H1 (cell line): Measurements from ENCODE around the gene KLHDC4. TPM values are rescaled to one million over a fixed set of nuclear protein-coding genes. Genes with fewer than 3 reads are reported as not detected.

ENCODE experiments used
- CTCF ChIA-PET: fragments of 300-600 bp; sonication (Branson Sonifier 250); formaldehyde crosslinking; loops from one replicate; lab custom pipeline; 2021; ENCODE audit not compliant: partially characterized antibody; lab: Charles Lee
- POLR2A ChIA-PET: fragments of 300-600 bp; sonication (Branson Sonifier 250); formaldehyde crosslinking; loops from one replicate; lab custom pipeline; 2021; ENCODE audit warnings: inconsistent platforms; ENCODE audit not compliant: partially characterized antibody; lab: Charles Lee
- DNase-seq, 2 experiments: peaks; one replicate each; pipeline versions ENCODE4 v3.0.0 to v3.0.0-alpha.2; 2010 to 2022; ENCODE audit warnings: low spot score in 2 of 2, low read depth in 1 of 2, mixed read lengths in 1 of 2
- FAIRE-seq: peaks from 2 replicates; lab custom pipeline; 2011; peaks lifted over from hg19 to GRCh38; lab: Jason Lieb, UNC
- H2AFZ ChIP-seq: 2 replicates; pipeline ENCODE4 v1.8.1; 2012; ENCODE audit warnings: low read length, inconsistent platforms
- H2AK5ac ChIP-seq: 2 replicates; pipeline ENCODE4 v1.6.1; 2013; ENCODE audit warnings: low read depth, low read length
- H2BK120ac ChIP-seq: replicated peaks from 2 replicates; pipeline ENCODE3; 2013; ENCODE audit warnings: low read depth, low read length, inconsistent platforms
- H2BK12ac ChIP-seq: 2 replicates; pipeline ENCODE4 v1.6.1; 2013; ENCODE audit warnings: low read depth, low read length
- H2BK15ac ChIP-seq: 2 replicates; pipeline ENCODE4 v1.6.1; 2013; ENCODE audit warnings: low read length
- H2BK20ac ChIP-seq: 2 replicates; pipeline ENCODE4 v1.6.1; 2013; ENCODE audit warnings: low read length
- H2BK5ac ChIP-seq: 2 replicates; pipeline ENCODE4 v1.6.1; 2013; ENCODE audit warnings: low read depth, low read length
- H3K14ac ChIP-seq: 2 replicates; pipeline ENCODE4 v1.6.1; 2013; ENCODE audit warnings: inconsistent platforms; ENCODE audit not compliant: insufficient read length
- H3K18ac ChIP-seq: 2 replicates; pipeline ENCODE4 v1.6.1; 2013; ENCODE audit warnings: low read length; ENCODE audit errors: extremely low read depth
- H3K23ac ChIP-seq: 2 replicates; pipeline ENCODE4 v1.6.1; 2013; ENCODE audit warnings: inconsistent platforms; ENCODE audit not compliant: insufficient read length
- H3K23me2 ChIP-seq: 2 replicates; pipeline ENCODE4 v1.6.1; 2013; ENCODE audit warnings: low read depth, low read length
- H3K27ac ChIP-seq: 2 replicates; pipeline ENCODE4 v1.6.1; 2011; ENCODE audit warnings: low read depth, low read length, inconsistent platforms
- H3K27me3 ChIP-seq, 4 experiments: replicated peaks in 1 of 4; 1 replicate in 1 of 4; 2 replicates in 3 of 4; pipeline versions ENCODE4 v1.6.1 to v1.8.1; 2011 to 2013; ENCODE audit warnings: low read length in 3 of 4, mild to moderate bottlenecking in 3 of 4, inconsistent platforms in 2 of 4, mixed read lengths in 2 of 4, moderate library complexity in 1 of 4; ENCODE audit not compliant: control insufficient read depth in 3 of 4, insufficient read depth in 3 of 4; ENCODE audit errors: extremely low read depth in 1 of 4
- H3K36me3 ChIP-seq, 4 experiments: 2 replicates each; pipeline versions ENCODE4 v1.6.1 to v1.8.1; 2011 to 2013; ENCODE audit warnings: mild to moderate bottlenecking in 4 of 4, low read length in 3 of 4, moderate library complexity in 2 of 4, control low read depth in 1 of 4, inconsistent platforms in 1 of 4; ENCODE audit not compliant: insufficient read depth in 4 of 4, control insufficient read depth in 2 of 4
- H3K4ac ChIP-seq: replicated peaks from 2 replicates; pipeline ENCODE3; 2013; ENCODE audit warnings: low read length, low read depth, mixed read lengths, inconsistent platforms; ENCODE audit not compliant: insufficient read length
- H3K4me1 ChIP-seq, 4 experiments: replicated peaks in 1 of 4; 1 replicate in 1 of 4; 2 replicates in 3 of 4; pipeline versions ENCODE4 v1.6.1 to v1.8.1; 2011 to 2013; ENCODE audit warnings: low read length in 3 of 4, inconsistent platforms in 2 of 4, mixed read lengths in 1 of 4; ENCODE audit not compliant: insufficient read depth in 4 of 4, control insufficient read depth in 3 of 4
- H3K4me2 ChIP-seq, 2 experiments: 2 replicates each; pipeline versions ENCODE4 v1.6.1 to v1.8.1; 2011 to 2013; ENCODE audit warnings: low read depth in 2 of 2, low read length in 2 of 2, control low read depth in 1 of 2, inconsistent platforms in 1 of 2, mild to moderate bottlenecking in 1 of 2; ENCODE audit not compliant: insufficient read depth in 1 of 2
- H3K4me3 ChIP-seq, 4 experiments: fragments of 200-600, 300-600 bp in 1 of 4; sonication (generic), shearing (Covaris generic), sonication (Bioruptor Twin) in 1 of 4; 2 replicates each; pipeline versions ENCODE4 v1.5.1 to v1.8.1; 2011 to 2016; ENCODE audit warnings: low read length in 4 of 4, low read depth in 3 of 4, control low read depth in 2 of 4, inconsistent platforms in 2 of 4, mild to moderate bottlenecking in 2 of 4, mixed read lengths in 1 of 4, moderate library complexity in 1 of 4; ENCODE audit not compliant: insufficient read depth in 2 of 4; ENCODE audit errors: extremely low read depth in 1 of 4
- H3K56ac ChIP-seq: replicated peaks from 2 replicates; pipeline ENCODE3; 2013; ENCODE audit warnings: low read depth, mild to moderate bottlenecking, mixed read lengths, low read length, inconsistent platforms; ENCODE audit not compliant: insufficient read length
- H3K79me1 ChIP-seq: 2 replicates; pipeline ENCODE4 v1.6.1; 2013; ENCODE audit warnings: low read depth, low read length, control low read depth
- H3K79me2 ChIP-seq, 2 experiments: 2 replicates each; pipeline versions ENCODE4 v1.6.1 to v1.8.1; 2012 to 2013; ENCODE audit warnings: low read length in 2 of 2, mild to moderate bottlenecking in 2 of 2, inconsistent platforms in 1 of 2; ENCODE audit not compliant: insufficient read depth in 2 of 2, control insufficient read depth in 1 of 2
- H3K9ac ChIP-seq, 4 experiments: replicated peaks in 1 of 4; 1 replicate in 1 of 4; 2 replicates in 3 of 4; pipeline versions ENCODE4 v1.6.1 to v1.8.1; 2011 to 2013; ENCODE audit warnings: low read depth in 3 of 4, low read length in 3 of 4, control low read depth in 2 of 4, mild to moderate bottlenecking in 2 of 4, moderate library complexity in 2 of 4, inconsistent platforms in 1 of 4; ENCODE audit errors: extremely low read depth in 1 of 4
- H3K9me3 ChIP-seq, 2 experiments: 2 replicates each; pipeline versions ENCODE4 v1.6.1 to v1.8.1; 2012 to 2013; ENCODE audit warnings: mild to moderate bottlenecking in 2 of 2, moderate library complexity in 2 of 2, control low read depth in 1 of 2, inconsistent platforms in 1 of 2, low read depth in 1 of 2, low read length in 1 of 2, mixed read lengths in 1 of 2; ENCODE audit not compliant: insufficient read depth in 2 of 2
- H4K20me1 ChIP-seq, 2 experiments: replicated peaks in 1 of 2; 2 replicates each; pipeline versions ENCODE3 to v1.8.1; 2011 to 2013; ENCODE audit warnings: inconsistent platforms in 2 of 2, low read length in 2 of 2, mild to moderate bottlenecking in 1 of 2; ENCODE audit not compliant: insufficient read depth in 2 of 2, control insufficient read depth in 1 of 2
- H4K5ac ChIP-seq: 2 replicates; pipeline ENCODE4 v1.6.1; 2013; ENCODE audit warnings: low read length, low read depth, mixed read lengths, inconsistent platforms; ENCODE audit not compliant: insufficient read length
- H4K8ac ChIP-seq: 2 replicates; pipeline ENCODE4 v1.8.0; 2013; ENCODE audit warnings: mild to moderate bottlenecking, moderate library complexity, low read length, inconsistent platforms; ENCODE audit not compliant: insufficient read depth; ENCODE audit errors: extremely low read depth
- H4K91ac ChIP-seq: replicated peaks from 2 replicates; pipeline ENCODE3; 2013; ENCODE audit warnings: low read length, mixed read lengths, inconsistent platforms; ENCODE audit not compliant: insufficient read length
- CBX5 ChIP-seq: fragments of 300-800, 300-1000 bp; sonication (generic); IDR thresholded peaks from 2 replicates; pipeline ENCODE4 v1.7.1; 2016; ENCODE audit warnings: antibody characterized with exemption, low read length, low read depth
- EGR1 ChIP-seq: IDR thresholded peaks from 2 replicates; pipeline ENCODE4 v1.6.1; 2011; ENCODE audit warnings: low read depth, low read length, borderline replicate concordance
- POLR2A ChIP-seq, 2 experiments: IDR thresholded peaks; 1 replicate in 1 of 2; 2 replicates in 1 of 2; pipeline ENCODE4 v1.6.1; 2011; ENCODE audit warnings: low read depth in 2 of 2, low read length in 2 of 2, mild to moderate bottlenecking in 2 of 2; ENCODE audit errors: control extremely low read depth in 1 of 2
- SIRT6 ChIP-seq: IDR thresholded peaks from one replicate; pipeline ENCODE4 v1.7.1; 2012; ENCODE audit warnings: low read length, inconsistent platforms
- WGBS, 2 experiments: shearing (Covaris generic) in 1 of 2; methylation state at CpG; one replicate each; pipeline versions ENCODE4 v1.1.6 to v1.1.7; 2013 to 2015; ENCODE audit warnings: low lambda C conversion rate in 2 of 2, mixed read lengths in 2 of 2, inconsistent platforms in 1 of 2, low coverage in 1 of 2, missing lambda C conversion rate in 1 of 2; ENCODE audit not compliant: insufficient replicate concordance in 2 of 2, insufficient coverage in 1 of 2, insufficient read length in 1 of 2; ENCODE audit errors: extremely low coverage in 1 of 2, missing lambda C conversion rate in 1 of 2; 5-methylcytosine and 5-hydroxymethylcytosine counted together
- polyA plus RNA-seq, 7 experiments: library from polyadenylated mRNA; depleted of rRNA in 3 of 7; stranded (reverse) in 5 of 7; unstranded in 2 of 7; fragments of >200 nt in 5 of 7; fragments of 200-250 nt in 2 of 7; gene quantifications; 1 replicate in 5 of 7; 2 replicates in 1 of 7; 4 replicates in 1 of 7; pipeline versions ENCODE4 v1.2.1 to v1.2.3, GENCODE V29; 2011 to 2013; ENCODE audit warnings: missing spikeins in 2 of 7, mixed read lengths in 2 of 7
- total RNA-seq: library from RNA; stranded (reverse); fragmentation: NEBNext Ultra II Directional; extraction: Animal tissue kit (Norgen Biotek cat#: 25700); gene quantifications from 2 replicates; pipeline ENCODE4 v1.2.1, GENCODE V29; 2021

KLHDC4 gene
- total and polyA plus RNA-seq, 2 of the 8 experiments (the other 6 are each of a cell fraction or from before 2014, with no cell fraction given), result 23.7 to 63.9 TPM

DNA sequence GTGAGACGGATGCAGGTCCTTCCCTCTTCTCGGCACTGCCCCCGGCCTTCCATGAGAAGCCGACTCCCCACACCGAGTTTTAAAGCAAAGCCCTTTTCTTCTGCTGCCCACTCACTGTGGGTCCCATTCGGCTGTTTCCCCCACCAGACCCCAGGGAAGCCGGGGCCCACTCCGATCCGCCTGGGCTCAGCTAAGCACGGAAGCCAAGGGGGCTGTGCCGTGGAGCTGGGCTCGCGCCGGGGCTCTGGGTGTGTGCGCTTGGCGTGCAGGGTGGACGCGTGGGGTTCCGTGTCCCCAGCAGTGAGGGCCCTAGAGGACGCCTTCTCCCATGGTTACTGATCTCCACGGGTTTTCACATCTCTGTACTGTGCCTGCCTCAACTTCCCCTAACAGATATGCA, 68.5 kb downstream of the KLHDC4 start:
- WGBS, 2 experiments, result 92% methylated on average over 20 of the region's 21 CpGs; no CpG with 5 or more reads in 1 of the 2 experiments
- POLR2A ChIA-PET, result no interaction called here
- H3K9ac ChIP-seq, result no peak overlapping the region

More for the DNA sequence above, 68.5 kb downstream of the KLHDC4 start:
- peaks cover 10 to 11% of the 10 kb centered on the region in 2 experiments for H4K20me1 ChIP-seq
- no peaks in the 10 kb centered on the region for H3K79me2 ChIP-seq
- no peak overlapping the region for H2BK15ac ChIP-seq
- no peak overlapping the region for H3K4me2 ChIP-seq
- no peak overlapping the region for H4K5ac ChIP-seq
- H3K56ac ChIP-seq, result no peak overlapping the region
- no peak overlapping the region for H2BK120ac ChIP-seq
- H2BK12ac ChIP-seq, result no peak overlapping the region
- no peak overlapping the region for H4K8ac ChIP-seq
- no peak for FAIRE-seq
- no peak overlapping the region for H3K4me3 ChIP-seq
- H2AK5ac ChIP-seq, result no peak overlapping the region
- CTCF ChIA-PET, result no interaction called here
- H3K18ac ChIP-seq, result no peak overlapping the region
- no peaks in the 10 kb centered on the region for H3K23me2 ChIP-seq
- no peak overlapping the region for H3K14ac ChIP-seq
- H3K4ac ChIP-seq, result no peak overlapping the region
- no peak overlapping the region for H2BK20ac ChIP-seq
- TF ChIP-seq EGR1 (no peak), CBX5 (no peak), SIRT6 (no peak), POLR2A (IDR thresholded peaks at IDR 0.05; ENCODE audit: control extremely low read depth in 1 of 2, low read depth in 2 of 2, low read length in 2 of 2) (no peak)
- no peak overlapping the region for H2BK5ac ChIP-seq
- no peaks in the 10 kb centered on the region for H3K9me3 ChIP-seq
- H3K4me1 ChIP-seq, result no peaks in the 10 kb centered on the region
- H3K27me3 ChIP-seq, result no peaks in the 10 kb centered on the region
- peaks cover 9 to 40% (median 22%) of the 10 kb centered on the region in 4 experiments; a peak in 7 of 8 replicates for H3K36me3 ChIP-seq
- no peak overlapping the region for H2AFZ ChIP-seq
- H3K79me1 ChIP-seq, result no peaks in the 10 kb centered on the region
- no peak overlapping the region for H3K23ac ChIP-seq
- H4K91ac ChIP-seq, result no peak overlapping the region
- H3K27ac ChIP-seq, result no peak overlapping the region
- no peak for DNase-seq
